HG02571 (cell line): Measurements from ENCODE around the gene PRKAR2A.
"Not testable (repeated sequence)": the region's sequence is repeated elsewhere in the genome, so short reads cannot be mapped to it uniquely, and the experiment has no call there.

Source experiments
- ATAC-seq: cut with Tn5 transposase; IDR thresholded peaks from one replicate; pipeline ENCODE4 v1.9.1; 2021; ENCODE audit warnings: mild to moderate bottlenecking, moderate library complexity; ENCODE audit not compliant: unreplicated experiment

PRKAR2A gene

GRCh38 chr3:48735075-48735767 is 112.5 kb downstream of the PRKAR2A start:
- ATAC-seq: not testable (repeated sequence)

- ATAC-seq: not testable (repeated sequence)
Measured at GRCh38 chr3:48734541-48734940, 113.1 kb downstream of the PRKAR2A start.

GRCh38 chr3:48733752-48734518 is 113.7 kb downstream of the PRKAR2A start:
- ATAC-seq: not testable (repeated sequence)

- ATAC-seq: no peak
Measured at GRCh38 chr3:48727511-48727910, 120.2 kb downstream of the PRKAR2A start.

- not testable (repeated sequence) for ATAC-seq
Measured at GRCh38 chr3:48725185-48725855, 122.4 kb downstream of the PRKAR2A start.

GRCh38 chr3:48723725-48724124 is 123.9 kb downstream of the PRKAR2A start:
- no peak for ATAC-seq

- ATAC-seq: not testable (repeated sequence)
Measured at GRCh38 chr3:48723293-48723692, 124.4 kb downstream of the PRKAR2A start.

- ATAC-seq: peak; percentile 98
Measured at GRCh38 chr3:48716982-48717746, 130.5 kb downstream of the PRKAR2A start, which contains the start of gene IP6K2. Gene IP6K2, minus strand, starts transcription at chr3:48717221. Its CDS starts 21,930 bp downstream, at chr3:48695291.

- ATAC-seq: no peak
Measured at GRCh38 chr3:48716508-48716981, 131.1 kb downstream of the PRKAR2A start.

- ATAC-seq: no peak
Measured at GRCh38 chr3:48715174-48715800, 132.4 kb downstream of the PRKAR2A start.

- ATAC-seq: no peak
Measured at GRCh38 chr3:48711727-48712126, 135.9 kb downstream of the PRKAR2A start.

GRCh38 chr3:48709051-48709461 is 138.6 kb downstream of the PRKAR2A start:
- no peak for ATAC-seq

- no peak for ATAC-seq
Measured at GRCh38 chr3:48708481-48708889, 139.2 kb downstream of the PRKAR2A start.

GRCh38 chr3:48707157-48707556 is 140.5 kb downstream of the PRKAR2A start:
- no peak for ATAC-seq

GRCh38 chr3:48702320-48702920 is 145.3 kb downstream of the PRKAR2A start:
- no peak for ATAC-seq

- no peak for ATAC-seq
Measured at GRCh38 chr3:48700731-48701405, 146.8 kb downstream of the PRKAR2A start.

GRCh38 chr3:48698891-48699290 is 148.8 kb downstream of the PRKAR2A start:
- no peak for ATAC-seq

GRCh38 chr3:48697952-48698351 is 149.7 kb downstream of the PRKAR2A start:
- no peak for ATAC-seq

GRCh38 chr3:48696601-48697000 is 151.1 kb downstream of the PRKAR2A start:
- ATAC-seq: no peak
